Tibial artery (tissue), 4 donors: ENCODE results near the gene WDR43.
A peak's percentile ranks its signal among the peaks of the same experiment; 100 is the strongest.

Experiments used
- DNase-seq, 2 donors: peaks; one replicate each; pipeline ENCODE4 v3.0.0-alpha.2; 2019
- H3K27ac ChIP-seq, 2 donors: fragments of 200-600 bp; sonication (generic) in 1 of 2; 1 replicate in 1 of 2; 2 replicates in 1 of 2; pipeline ENCODE4 v1.5.1; 2018 to 2019; ENCODE audit warnings: mild to moderate bottlenecking in 1 of 2
- H3K27me3 ChIP-seq, 2 donors: fragments of 200-600 bp; sonication (generic) in 1 of 2; one replicate each; pipeline versions ENCODE4 v1.5.1 to v1.6.0; 2016 to 2019
- H3K36me3 ChIP-seq, 3 donors: fragments of 200-600 bp; sonication (generic) in 2 of 3; one replicate each; pipeline ENCODE4 v1.5.1; 2016 to 2019; ENCODE audit warnings: mild to moderate bottlenecking in 2 of 3
- H3K4me1 ChIP-seq, 4 donors: fragments of 200-600 bp; sonication (generic) in 2 of 4; 1 replicate in 3 of 4; 2 replicates in 1 of 4; pipeline ENCODE4 v1.5.1; 2016 to 2019
- H3K4me3 ChIP-seq, 2 donors: fragments of 200-600 bp; sonication (generic) in 1 of 2; 1 replicate in 1 of 2; 2 replicates in 1 of 2; pipeline ENCODE4 v1.5.1; 2018 to 2019; ENCODE audit warnings: mild to moderate bottlenecking in 2 of 2
- H3K9me3 ChIP-seq, 3 donors: fragments of 200-600 bp; sonication (generic) in 1 of 3; one replicate each; pipeline ENCODE4 v1.5.1; 2016 to 2019
- intact Hi-C: fragments of 100-400 bp; cut with DNase I; formaldehyde crosslinking; loops from one replicate; pipeline ENCODE4 v1.15.0; 2023; ENCODE audit warnings: low total_unique reads
- TF ChIP-seq, protein P1 (sequence below), 2 experiments: fragments of 200-600 bp in 1 of 2; fragments of 450-650 bp in 1 of 2; IDR thresholded peaks; one replicate each; pipeline ENCODE4 v1.5.1; 2017 to 2019; ENCODE audit warnings: antibody characterized with exemption in 2 of 2, mild to moderate bottlenecking in 1 of 2, moderate library complexity in 1 of 2

WDR43 gene

DNA sequence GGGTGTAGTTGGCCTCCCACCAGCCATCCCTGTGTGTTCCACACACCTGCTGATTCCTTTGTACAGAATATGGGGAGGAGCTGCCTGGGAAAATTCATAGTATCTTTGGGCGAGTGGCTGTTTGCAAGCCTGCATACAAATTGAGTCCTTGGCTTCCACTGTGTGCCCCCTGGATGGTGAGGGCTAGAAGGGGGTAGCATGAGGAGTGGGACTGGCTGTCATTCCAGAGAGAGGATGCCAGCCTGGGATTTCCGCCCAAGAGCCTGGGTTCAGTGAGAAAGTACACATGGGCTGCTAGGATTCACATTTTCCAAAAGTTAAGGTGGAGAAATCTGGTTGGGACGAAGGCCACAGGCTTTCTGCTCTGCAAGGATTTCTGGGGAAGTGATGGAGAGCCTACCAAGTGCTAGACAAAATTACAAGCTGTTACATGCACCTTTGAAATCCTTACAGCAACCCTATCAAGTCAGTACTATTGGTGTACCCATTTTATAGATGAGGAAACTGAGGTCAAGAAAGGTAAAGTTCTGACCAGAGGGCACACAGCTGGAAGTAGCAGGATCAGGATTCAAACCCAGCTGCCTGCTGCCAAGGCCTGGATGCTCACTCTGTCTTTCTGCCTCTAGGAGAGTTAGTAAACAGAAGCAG is 86.0 kb downstream of the WDR43 start:
- intact Hi-C loops, result no loop called here
- H3K36me3 ChIP-seq, result no peaks in the 10 kb centered on the region
- no peak overlapping the region for H3K27ac ChIP-seq
- peaks cover 0 to 4% of the 10 kb centered on the region in 2 donors for H3K27me3 ChIP-seq
- H3K9me3 ChIP-seq, result no peaks in the 10 kb centered on the region
- DNase-seq, result no peak
- H3K4me1 ChIP-seq, result peaks cover 0 to 12% (median 3%) of the 10 kb centered on the region in 4 donors
- TF ChIP-seq, protein P1, sequence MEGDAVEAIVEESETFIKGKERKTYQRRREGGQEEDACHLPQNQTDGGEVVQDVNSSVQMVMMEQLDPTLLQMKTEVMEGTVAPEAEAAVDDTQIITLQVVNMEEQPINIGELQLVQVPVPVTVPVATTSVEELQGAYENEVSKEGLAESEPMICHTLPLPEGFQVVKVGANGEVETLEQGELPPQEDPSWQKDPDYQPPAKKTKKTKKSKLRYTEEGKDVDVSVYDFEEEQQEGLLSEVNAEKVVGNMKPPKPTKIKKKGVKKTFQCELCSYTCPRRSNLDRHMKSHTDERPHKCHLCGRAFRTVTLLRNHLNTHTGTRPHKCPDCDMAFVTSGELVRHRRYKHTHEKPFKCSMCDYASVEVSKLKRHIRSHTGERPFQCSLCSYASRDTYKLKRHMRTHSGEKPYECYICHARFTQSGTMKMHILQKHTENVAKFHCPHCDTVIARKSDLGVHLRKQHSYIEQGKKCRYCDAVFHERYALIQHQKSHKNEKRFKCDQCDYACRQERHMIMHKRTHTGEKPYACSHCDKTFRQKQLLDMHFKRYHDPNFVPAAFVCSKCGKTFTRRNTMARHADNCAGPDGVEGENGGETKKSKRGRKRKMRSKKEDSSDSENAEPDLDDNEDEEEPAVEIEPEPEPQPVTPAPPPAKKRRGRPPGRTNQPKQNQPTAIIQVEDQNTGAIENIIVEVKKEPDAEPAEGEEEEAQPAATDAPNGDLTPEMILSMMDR (IDR thresholded peaks at IDR 0.05), result no peak
- H3K4me3 ChIP-seq, result no peak overlapping the region

DNA sequence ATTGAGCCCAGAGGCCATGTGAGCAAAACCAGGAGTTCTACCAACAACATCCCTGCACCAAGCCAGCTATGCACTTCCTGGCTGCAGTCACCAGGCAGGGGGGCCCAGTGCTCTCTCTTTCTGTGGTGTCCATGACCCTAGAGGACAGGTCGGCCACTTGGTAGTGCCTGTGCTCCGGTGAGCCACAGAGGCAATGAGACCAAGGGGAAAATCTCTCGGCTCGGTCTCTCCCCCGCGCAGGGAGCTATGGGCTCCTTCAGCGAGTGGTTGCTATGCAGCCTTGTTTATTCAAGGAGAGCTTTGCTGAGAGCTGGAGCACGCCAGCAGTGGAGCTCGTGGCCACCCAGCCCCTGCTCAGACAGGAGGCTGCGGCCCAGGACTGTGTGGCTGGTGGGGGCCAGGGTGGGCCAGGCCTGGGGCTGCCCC is 86.6 kb downstream of the WDR43 start, which contains the start of gene TOGARAM2:
TSS of gene TOGARAM2 (plus strand) at position 283 of the 426 bp plus-strand sequence. CDS start 13,537 bp downstream, outside the sequence.
- Histone ChIP-seq H3K9me3 (no peaks in the 10 kb centered on the region), H3K36me3 (no peaks in the 10 kb centered on the region), H3K4me1 (peaks cover 0 to 12% (median 3%) of the 10 kb centered on the region in 4 donors), H3K27ac (no peak within 1 kb of the TSS), H3K27me3 (peaks cover 0 to 4% of the 10 kb centered on the region in 2 donors), H3K4me3 (no peak within 1 kb of the TSS)
- TF ChIP-seq, protein P1 (IDR thresholded peaks at IDR 0.05), result no peak
- peak in 1 of 2 donors; percentile 64 for DNase-seq
- intact Hi-C loops, result no loop called here

DNA sequence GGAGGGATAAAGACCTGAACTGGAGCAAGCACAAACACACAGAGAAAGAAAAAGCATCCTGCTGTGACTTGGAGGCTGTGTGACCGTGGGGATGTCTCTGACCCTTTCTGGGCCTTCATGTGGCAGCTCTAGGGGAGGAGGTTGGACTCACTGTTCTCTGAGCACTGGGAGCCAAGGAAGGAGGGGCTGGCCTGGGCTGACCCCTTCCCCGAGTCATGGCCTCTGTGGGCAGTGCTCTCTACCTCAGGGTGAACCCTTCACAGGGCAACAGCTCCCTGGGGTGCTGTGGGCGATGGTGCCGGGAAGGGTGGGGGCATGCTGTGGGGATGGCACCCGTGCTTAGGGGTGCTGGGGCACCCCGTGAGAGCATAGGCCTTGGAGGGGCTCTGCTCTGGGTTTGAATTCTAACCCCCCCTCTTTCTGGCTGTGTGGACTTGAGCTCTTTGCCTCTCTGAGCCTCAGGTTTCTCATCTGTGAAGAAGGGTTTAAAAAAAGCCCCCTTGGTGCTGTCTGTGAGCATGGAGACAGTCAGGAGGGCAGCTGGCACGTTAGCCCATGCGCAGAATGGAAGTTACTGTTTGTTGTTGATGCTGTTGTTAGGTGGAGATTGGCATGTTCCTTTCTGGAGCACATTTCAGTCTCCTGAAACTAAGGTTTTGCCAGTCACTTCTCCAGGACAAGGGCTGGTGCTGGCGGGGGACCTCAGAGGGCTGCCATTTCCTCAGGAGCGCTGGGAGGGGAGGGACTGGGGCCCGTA is 87.3 kb downstream of the WDR43 start:
- Histone ChIP-seq H3K27me3 (peaks cover 0 to 4% of the 10 kb centered on the region in 2 donors), H3K4me1 (peaks cover 0 to 12% (median 3%) of the 10 kb centered on the region in 4 donors), H3K4me3 (no peak overlapping the region), H3K9me3 (no peaks in the 10 kb centered on the region), H3K36me3 (no peaks in the 10 kb centered on the region), H3K27ac (no peak overlapping the region)
- TF ChIP-seq, protein P1 (IDR thresholded peaks at IDR 0.05), result no peak
- DNase-seq, result no peak
- intact Hi-C loops, result no loop called here

DNA sequence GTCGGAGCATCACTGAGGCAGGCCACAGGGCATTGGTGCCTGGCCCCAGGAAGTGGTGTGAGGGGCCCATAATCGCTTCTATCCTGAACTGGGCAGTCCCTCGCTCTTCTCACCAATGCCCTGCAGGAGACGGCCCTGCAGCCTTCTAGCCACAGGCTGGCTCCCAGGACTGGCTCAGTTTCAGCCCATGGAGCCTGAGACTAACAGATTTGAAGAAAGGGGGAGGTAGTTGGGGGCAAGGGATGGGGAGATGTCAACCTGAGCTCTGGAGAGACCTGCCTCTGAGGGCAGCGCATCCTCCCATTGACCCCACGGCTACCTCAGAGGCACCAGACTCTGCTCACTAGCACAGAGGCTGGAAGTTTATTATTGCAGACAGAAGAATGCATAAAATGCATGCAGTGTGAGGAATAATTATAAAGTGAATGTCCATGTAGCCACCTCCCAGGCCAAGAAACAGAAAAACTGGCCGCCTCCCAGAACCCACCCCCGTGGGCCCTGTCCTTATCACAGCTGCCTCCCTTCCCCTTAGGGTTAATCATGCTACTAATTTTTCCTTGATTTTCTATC is 88.0 kb downstream of the WDR43 start:
- intact Hi-C loops, result no loop called here
- H3K36me3 ChIP-seq, result no peaks in the 10 kb centered on the region
- TF ChIP-seq, protein P1 (IDR thresholded peaks at IDR 0.05), result no peak
- no peak overlapping the region for H3K27ac ChIP-seq
- H3K4me3 ChIP-seq, result no peak overlapping the region
- H3K4me1 ChIP-seq, result peaks cover 0 to 12% (median 3%) of the 10 kb centered on the region in 4 donors
- no peaks in the 10 kb centered on the region for H3K27me3 ChIP-seq
- peak in 1 of 2 donors; percentile 48 for DNase-seq
- H3K9me3 ChIP-seq, result no peaks in the 10 kb centered on the region

DNA sequence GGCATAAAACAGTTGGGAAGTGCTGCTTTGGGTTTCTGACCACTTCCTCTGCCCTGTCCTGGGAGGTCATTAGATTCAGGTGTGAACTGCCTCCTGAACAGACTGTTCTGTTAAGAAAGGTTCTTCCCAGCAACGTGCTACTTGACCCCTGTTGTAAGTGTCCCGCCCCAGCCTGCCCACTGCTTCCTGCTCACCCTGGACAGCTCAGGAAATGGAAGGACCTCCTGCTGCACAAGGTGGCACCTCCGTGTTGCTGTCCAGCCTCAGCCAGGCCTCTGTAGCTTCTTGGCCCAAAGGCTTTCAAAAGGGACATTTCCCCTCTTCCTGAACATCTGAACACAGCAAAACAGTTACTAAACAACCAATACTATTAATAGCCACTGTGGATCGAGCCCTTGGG is 92.0 kb downstream of the WDR43 start:
- H3K27me3 ChIP-seq, result no peaks in the 10 kb centered on the region

More for the DNA sequence above, 92.0 kb downstream of the WDR43 start:
- DNase-seq, result no peak
- Histone ChIP-seq H3K9me3 (no peaks in the 10 kb centered on the region), H3K4me3 (no peak overlapping the region), H3K27ac (no peak overlapping the region), H3K4me1 (peaks cover 0 to 11% (median 5%) of the 10 kb centered on the region in 4 donors), H3K36me3 (no peaks in the 10 kb centered on the region)
- TF ChIP-seq, protein P1 (IDR thresholded peaks at IDR 0.05), result no peak
- intact Hi-C loops, result no loop called here
